ENCODE measurements around the gene KNDC1.

DNA sequence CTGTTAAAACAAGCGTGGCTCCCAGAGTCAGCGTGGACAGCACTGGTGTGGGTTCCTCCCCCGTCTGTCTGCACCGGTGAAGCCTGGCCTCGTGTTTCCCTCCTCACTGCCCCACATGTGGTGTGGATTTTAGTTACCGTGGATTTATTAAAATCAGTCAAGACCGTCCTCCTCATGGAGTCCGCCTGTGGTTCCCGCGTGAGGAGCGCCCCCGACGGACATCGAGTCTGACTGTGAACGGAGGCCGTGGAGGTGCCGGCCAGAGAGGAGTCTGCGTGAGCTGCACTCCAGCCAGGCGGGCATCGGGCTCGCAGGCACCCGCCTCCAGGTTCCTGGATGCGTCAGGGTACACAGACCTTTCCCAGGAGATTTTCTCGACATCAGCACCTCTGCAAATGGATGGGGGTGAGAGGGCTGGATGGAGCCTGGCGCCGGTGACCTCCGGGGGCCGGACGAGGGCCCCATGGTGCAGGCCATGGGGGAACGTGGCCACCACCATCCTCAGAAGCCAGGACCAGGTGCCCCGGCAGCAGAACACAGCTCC is 43.7 kb downstream of the KNDC1 start:
- TF ChIP-seq POLR2A (IDR thresholded peaks at IDR 0.05) (no peak), POLR2AphosphoS5 (IDR thresholded peaks at IDR 0.05) (no peak)
- TF ChIP-seq, protein P1, sequence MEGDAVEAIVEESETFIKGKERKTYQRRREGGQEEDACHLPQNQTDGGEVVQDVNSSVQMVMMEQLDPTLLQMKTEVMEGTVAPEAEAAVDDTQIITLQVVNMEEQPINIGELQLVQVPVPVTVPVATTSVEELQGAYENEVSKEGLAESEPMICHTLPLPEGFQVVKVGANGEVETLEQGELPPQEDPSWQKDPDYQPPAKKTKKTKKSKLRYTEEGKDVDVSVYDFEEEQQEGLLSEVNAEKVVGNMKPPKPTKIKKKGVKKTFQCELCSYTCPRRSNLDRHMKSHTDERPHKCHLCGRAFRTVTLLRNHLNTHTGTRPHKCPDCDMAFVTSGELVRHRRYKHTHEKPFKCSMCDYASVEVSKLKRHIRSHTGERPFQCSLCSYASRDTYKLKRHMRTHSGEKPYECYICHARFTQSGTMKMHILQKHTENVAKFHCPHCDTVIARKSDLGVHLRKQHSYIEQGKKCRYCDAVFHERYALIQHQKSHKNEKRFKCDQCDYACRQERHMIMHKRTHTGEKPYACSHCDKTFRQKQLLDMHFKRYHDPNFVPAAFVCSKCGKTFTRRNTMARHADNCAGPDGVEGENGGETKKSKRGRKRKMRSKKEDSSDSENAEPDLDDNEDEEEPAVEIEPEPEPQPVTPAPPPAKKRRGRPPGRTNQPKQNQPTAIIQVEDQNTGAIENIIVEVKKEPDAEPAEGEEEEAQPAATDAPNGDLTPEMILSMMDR (IDR thresholded peaks at IDR 0.05), result no peak
